WTC11 (cell line): Measurements from ENCODE around the gene ESR2.

ENCODE experiments used
- ARID4B ChIP-seq: sonication (generic); formaldehyde crosslinking; IDR thresholded peaks from 2 replicates; pipeline ENCODE4 v1.8.0; 2023; ENCODE audit warnings: missing genetic modification reagents, mild to moderate bottlenecking, borderline replicate concordance
- CTCF ChIP-seq: fragments of 200-600 bp; IDR thresholded peaks from 2 replicates; pipeline ENCODE4 v1.8.0; 2022; ENCODE audit warnings: antibody characterized with exemption
- MAX ChIP-seq: sonication (generic); formaldehyde crosslinking; IDR thresholded peaks from 2 replicates; pipeline ENCODE4 v1.8.0; 2022; ENCODE audit warnings: mild to moderate bottlenecking, missing genetic modification reagents

GRCh38 chr14:64053694-64054669, 240.2 kb downstream of the ESR2 start:
- TF ChIP-seq ARID4B (CRISPR knock-in tag), result no peak
- no peak for TF ChIP-seq MAX (CRISPR knock-in tag)
- no peak for TF ChIP-seq CTCF
